ENCODE measurements around the gene ATXN7L1. TPM values are rescaled to one million over a fixed set of nuclear protein-coding genes. Genes with fewer than 3 reads are reported as not detected.

The ATXN7L1 gene
- total and polyA plus RNA-seq, 2 donors (not counting 1 experiment from before 2014, with no cell fraction given) = 7.1 to 40.6 TPM

- Histone ChIP-seq H3K4me2 (replicated peaks; ENCODE audit: low read depth, low read length, poor library complexity, severe bottlenecking) (no peak overlapping the region), H3K4me3 (ENCODE audit: control extremely low read depth in 1 of 5, extremely low read depth in 1 of 5, insufficient read depth in 1 of 5, low read depth in 2 of 5, low read length in 4 of 5) (no peak overlapping the region), H3K36me3 (replicated peaks in 1 of 2; ENCODE audit: control extremely low read depth in 1 of 2, control insufficient read depth in 1 of 2, extremely low read depth in 1 of 2, insufficient read depth in 2 of 2, low read length in 1 of 2) (no peaks in the 10 kb centered on the region), H4K20me1 (ENCODE audit: control insufficient read depth, insufficient read depth, low read length, poor library complexity, severe bottlenecking) (no peaks in the 10 kb centered on the region), H3K79me2 (ENCODE audit: control insufficient read depth, insufficient read depth, low read length) (no peaks in the 10 kb centered on the region), H3K4me1 (ENCODE audit: control insufficient read depth in 2 of 2, insufficient read depth in 2 of 2, low read length in 2 of 2) (no peaks in the 10 kb centered on the region), H2AFZ (ENCODE audit: insufficient read depth, low read depth, low read length, poor library complexity, severe bottlenecking) (no peak overlapping the region), H3K9ac (ENCODE audit: low read length) (no peak overlapping the region), H3K27ac (ENCODE audit: low read length in 2 of 2) (no peak overlapping the region), H3K9me3 (ENCODE audit: control extremely low read depth in 1 of 3, control insufficient read depth in 2 of 3, insufficient read depth in 1 of 3, low read length in 2 of 3) (peaks cover 0 to 3% (median 0%) of the 10 kb centered on the region in 3 donors), H3K27me3 (replicated peaks in 1 of 4; ENCODE audit: control extremely low read depth in 1 of 4, control insufficient read depth in 3 of 4, insufficient read depth in 4 of 4, low read length in 3 of 4) (peaks cover 0 to 3% (median 1%) of the 10 kb centered on the region in 4 experiments)
- Mint-ChIP-seq H3K4me1 (no peaks in the 10 kb centered on the region), H3K9me3 (ENCODE audit: insufficient read depth) (no peaks in the 10 kb centered on the region), H3K27me3 (peaks cover 14% of the 10 kb centered on the region), H3K4me3 (no peak overlapping the region), H3K27ac (no peak overlapping the region)
- CTCF ChIA-PET = interaction anchor here (0.7 kb wide), 2 partner anchors 110 to 1113 kb away, joined by 3 to 4 read pairs; no protein-coding TSS in a partner anchor
- no peak for TF ChIP-seq CTCF (IDR thresholded peaks at IDR 0.05)
- no peak for TF ChIP-seq EZH2 (IDR thresholded peaks at IDR 0.05; ENCODE audit: borderline replicate concordance, insufficient read depth, low read depth, low read length, poor library complexity, severe bottlenecking)
- DNase-seq (no peak), ATAC-seq (ENCODE audit: low read depth) (no peak)
- POLR2A ChIA-PET = no interaction called here
- WGBS (ENCODE audit: insufficient coverage) = 83% methylated on average over 1 of the region's 3 CpGs
- intact Hi-C loops (cut with micrococcal nuclease) = no loop called here
These were observed 21.6 kb upstream of the ATXN7L1 start for GRCh38 chr7:105897999-105898398.

- no peaks in the 10 kb centered on the region for H4K20me1 ChIP-seq (ENCODE audit: control insufficient read depth, insufficient read depth, low read length, poor library complexity, severe bottlenecking)
- ATAC-seq (ENCODE audit: low read depth) (no peak), DNase-seq (no peak)
- H3K4me3 ChIP-seq (ENCODE audit: control extremely low read depth in 1 of 5, extremely low read depth in 1 of 5, insufficient read depth in 1 of 5, low read depth in 2 of 5, low read length in 4 of 5) = no peak overlapping the region
- H3K36me3 ChIP-seq (replicated peaks in 1 of 2; ENCODE audit: control extremely low read depth in 1 of 2, control insufficient read depth in 1 of 2, extremely low read depth in 1 of 2, insufficient read depth in 2 of 2, low read length in 1 of 2) = no peaks in the 10 kb centered on the region
- Mint-ChIP-seq H3K27ac (no peak overlapping the region), H3K4me3 (no peak overlapping the region), H3K4me1 (no peaks in the 10 kb centered on the region), H3K9me3 (ENCODE audit: insufficient read depth) (no peaks in the 10 kb centered on the region), H3K27me3 (peaks cover 20% of the 10 kb centered on the region)
- TF ChIP-seq CTCF (IDR thresholded peaks at IDR 0.05) (no peak), EZH2 (IDR thresholded peaks at IDR 0.05; ENCODE audit: borderline replicate concordance, insufficient read depth, low read depth, low read length, poor library complexity, severe bottlenecking) (no peak)
- intact Hi-C loops (cut with micrococcal nuclease) = no loop called here
- CTCF ChIA-PET = no interaction called here
- H3K9me3 ChIP-seq (ENCODE audit: control extremely low read depth in 1 of 3, control insufficient read depth in 2 of 3, insufficient read depth in 1 of 3, low read length in 2 of 3) = peaks cover 0 to 3% (median 0%) of the 10 kb centered on the region in 3 donors
- no peak overlapping the region for H2AFZ ChIP-seq (ENCODE audit: insufficient read depth, low read depth, low read length, poor library complexity, severe bottlenecking)
- no peaks in the 10 kb centered on the region for H3K79me2 ChIP-seq (ENCODE audit: control insufficient read depth, insufficient read depth, low read length)
- no peak overlapping the region for H3K4me2 ChIP-seq (replicated peaks; ENCODE audit: low read depth, low read length, poor library complexity, severe bottlenecking)
- POLR2A ChIA-PET = no interaction called here
- no peak overlapping the region for H3K9ac ChIP-seq (ENCODE audit: low read length)
- no CpG with 5 or more reads among the region's 1 CpG for WGBS (ENCODE audit: insufficient coverage)
- H3K27me3 ChIP-seq (replicated peaks in 1 of 4; ENCODE audit: control extremely low read depth in 1 of 4, control insufficient read depth in 3 of 4, insufficient read depth in 4 of 4, low read length in 3 of 4) = peaks cover 0 to 5% (median 1%) of the 10 kb centered on the region in 4 experiments
- no peak overlapping the region for H3K27ac ChIP-seq (ENCODE audit: low read length in 2 of 2)
- no peaks in the 10 kb centered on the region for H3K4me1 ChIP-seq (ENCODE audit: control insufficient read depth in 2 of 2, insufficient read depth in 2 of 2, low read length in 2 of 2)
These were observed 20.1 kb upstream of the ATXN7L1 start for GRCh38 chr7:105896407-105896911.
